H1 (cell line): ENCODE data around the gene TSPOAP1. TPM values are rescaled to one million over a fixed set of nuclear protein-coding genes. Genes with fewer than 3 reads are reported as not detected.
A peak's percentile ranks its signal among the peaks of the same experiment; 100 is the strongest.

Experiments
- CTCF ChIA-PET: fragments of 300-600 bp; sonication (Branson Sonifier 250); formaldehyde crosslinking; loops from one replicate; lab custom pipeline; 2021; ENCODE audit not compliant: partially characterized antibody; lab: Charles Lee
- POLR2A ChIA-PET: fragments of 300-600 bp; sonication (Branson Sonifier 250); formaldehyde crosslinking; loops from one replicate; lab custom pipeline; 2021; ENCODE audit warnings: inconsistent platforms; ENCODE audit not compliant: partially characterized antibody; lab: Charles Lee
- DNase-seq, 2 experiments: peaks; one replicate each; pipeline versions ENCODE4 v3.0.0 to v3.0.0-alpha.2; 2010 to 2022; ENCODE audit warnings: low spot score in 2 of 2, low read depth in 1 of 2, mixed read lengths in 1 of 2
- FAIRE-seq: peaks from 2 replicates; lab custom pipeline; 2011; peaks lifted over from hg19 to GRCh38; lab: Jason Lieb, UNC
- H2AFZ ChIP-seq: 2 replicates; pipeline ENCODE4 v1.8.1; 2012; ENCODE audit warnings: low read length, inconsistent platforms
- H2AK5ac ChIP-seq: 2 replicates; pipeline ENCODE4 v1.6.1; 2013; ENCODE audit warnings: low read depth, low read length
- H2BK120ac ChIP-seq: replicated peaks from 2 replicates; pipeline ENCODE3; 2013; ENCODE audit warnings: low read depth, low read length, inconsistent platforms
- H2BK12ac ChIP-seq: 2 replicates; pipeline ENCODE4 v1.6.1; 2013; ENCODE audit warnings: low read depth, low read length
- H2BK15ac ChIP-seq: 2 replicates; pipeline ENCODE4 v1.6.1; 2013; ENCODE audit warnings: low read length
- H2BK20ac ChIP-seq: 2 replicates; pipeline ENCODE4 v1.6.1; 2013; ENCODE audit warnings: low read length
- H2BK5ac ChIP-seq: 2 replicates; pipeline ENCODE4 v1.6.1; 2013; ENCODE audit warnings: low read depth, low read length
- H3K14ac ChIP-seq: 2 replicates; pipeline ENCODE4 v1.6.1; 2013; ENCODE audit warnings: inconsistent platforms; ENCODE audit not compliant: insufficient read length
- H3K18ac ChIP-seq: 2 replicates; pipeline ENCODE4 v1.6.1; 2013; ENCODE audit warnings: low read length; ENCODE audit errors: extremely low read depth
- H3K23ac ChIP-seq: 2 replicates; pipeline ENCODE4 v1.6.1; 2013; ENCODE audit warnings: inconsistent platforms; ENCODE audit not compliant: insufficient read length
- H3K23me2 ChIP-seq: 2 replicates; pipeline ENCODE4 v1.6.1; 2013; ENCODE audit warnings: low read depth, low read length
- H3K27ac ChIP-seq: 2 replicates; pipeline ENCODE4 v1.6.1; 2011; ENCODE audit warnings: low read depth, low read length, inconsistent platforms
- H3K27me3 ChIP-seq, 4 experiments: replicated peaks in 1 of 4; 1 replicate in 1 of 4; 2 replicates in 3 of 4; pipeline versions ENCODE4 v1.6.1 to v1.8.1; 2011 to 2013; ENCODE audit warnings: low read length in 3 of 4, mild to moderate bottlenecking in 3 of 4, inconsistent platforms in 2 of 4, mixed read lengths in 2 of 4, moderate library complexity in 1 of 4; ENCODE audit not compliant: control insufficient read depth in 3 of 4, insufficient read depth in 3 of 4; ENCODE audit errors: extremely low read depth in 1 of 4
- H3K36me3 ChIP-seq, 4 experiments: 2 replicates each; pipeline versions ENCODE4 v1.6.1 to v1.8.1; 2011 to 2013; ENCODE audit warnings: mild to moderate bottlenecking in 4 of 4, low read length in 3 of 4, moderate library complexity in 2 of 4, control low read depth in 1 of 4, inconsistent platforms in 1 of 4; ENCODE audit not compliant: insufficient read depth in 4 of 4, control insufficient read depth in 2 of 4
- H3K4ac ChIP-seq: replicated peaks from 2 replicates; pipeline ENCODE3; 2013; ENCODE audit warnings: low read length, low read depth, mixed read lengths, inconsistent platforms; ENCODE audit not compliant: insufficient read length
- H3K4me1 ChIP-seq, 4 experiments: replicated peaks in 1 of 4; 1 replicate in 1 of 4; 2 replicates in 3 of 4; pipeline versions ENCODE4 v1.6.1 to v1.8.1; 2011 to 2013; ENCODE audit warnings: low read length in 3 of 4, inconsistent platforms in 2 of 4, mixed read lengths in 1 of 4; ENCODE audit not compliant: insufficient read depth in 4 of 4, control insufficient read depth in 3 of 4
- H3K4me2 ChIP-seq, 2 experiments: 2 replicates each; pipeline versions ENCODE4 v1.6.1 to v1.8.1; 2011 to 2013; ENCODE audit warnings: low read depth in 2 of 2, low read length in 2 of 2, control low read depth in 1 of 2, inconsistent platforms in 1 of 2, mild to moderate bottlenecking in 1 of 2; ENCODE audit not compliant: insufficient read depth in 1 of 2
- H3K4me3 ChIP-seq, 4 experiments: fragments of 200-600, 300-600 bp in 1 of 4; sonication (generic), shearing (Covaris generic), sonication (Bioruptor Twin) in 1 of 4; 2 replicates each; pipeline versions ENCODE4 v1.5.1 to v1.8.1; 2011 to 2016; ENCODE audit warnings: low read length in 4 of 4, low read depth in 3 of 4, control low read depth in 2 of 4, inconsistent platforms in 2 of 4, mild to moderate bottlenecking in 2 of 4, mixed read lengths in 1 of 4, moderate library complexity in 1 of 4; ENCODE audit not compliant: insufficient read depth in 2 of 4; ENCODE audit errors: extremely low read depth in 1 of 4
- H3K56ac ChIP-seq: replicated peaks from 2 replicates; pipeline ENCODE3; 2013; ENCODE audit warnings: low read depth, mild to moderate bottlenecking, mixed read lengths, low read length, inconsistent platforms; ENCODE audit not compliant: insufficient read length
- H3K79me1 ChIP-seq: 2 replicates; pipeline ENCODE4 v1.6.1; 2013; ENCODE audit warnings: low read depth, low read length, control low read depth
- H3K79me2 ChIP-seq, 2 experiments: 2 replicates each; pipeline versions ENCODE4 v1.6.1 to v1.8.1; 2012 to 2013; ENCODE audit warnings: low read length in 2 of 2, mild to moderate bottlenecking in 2 of 2, inconsistent platforms in 1 of 2; ENCODE audit not compliant: insufficient read depth in 2 of 2, control insufficient read depth in 1 of 2
- H3K9ac ChIP-seq, 4 experiments: replicated peaks in 1 of 4; 1 replicate in 1 of 4; 2 replicates in 3 of 4; pipeline versions ENCODE4 v1.6.1 to v1.8.1; 2011 to 2013; ENCODE audit warnings: low read depth in 3 of 4, low read length in 3 of 4, control low read depth in 2 of 4, mild to moderate bottlenecking in 2 of 4, moderate library complexity in 2 of 4, inconsistent platforms in 1 of 4; ENCODE audit errors: extremely low read depth in 1 of 4
- H3K9me3 ChIP-seq, 2 experiments: 2 replicates each; pipeline versions ENCODE4 v1.6.1 to v1.8.1; 2012 to 2013; ENCODE audit warnings: mild to moderate bottlenecking in 2 of 2, moderate library complexity in 2 of 2, control low read depth in 1 of 2, inconsistent platforms in 1 of 2, low read depth in 1 of 2, low read length in 1 of 2, mixed read lengths in 1 of 2; ENCODE audit not compliant: insufficient read depth in 2 of 2
- H4K20me1 ChIP-seq, 2 experiments: replicated peaks in 1 of 2; 2 replicates each; pipeline versions ENCODE3 to v1.8.1; 2011 to 2013; ENCODE audit warnings: inconsistent platforms in 2 of 2, low read length in 2 of 2, mild to moderate bottlenecking in 1 of 2; ENCODE audit not compliant: insufficient read depth in 2 of 2, control insufficient read depth in 1 of 2
- H4K5ac ChIP-seq: 2 replicates; pipeline ENCODE4 v1.6.1; 2013; ENCODE audit warnings: low read length, low read depth, mixed read lengths, inconsistent platforms; ENCODE audit not compliant: insufficient read length
- H4K8ac ChIP-seq: 2 replicates; pipeline ENCODE4 v1.8.0; 2013; ENCODE audit warnings: mild to moderate bottlenecking, moderate library complexity, low read length, inconsistent platforms; ENCODE audit not compliant: insufficient read depth; ENCODE audit errors: extremely low read depth
- H4K91ac ChIP-seq: replicated peaks from 2 replicates; pipeline ENCODE3; 2013; ENCODE audit warnings: low read length, mixed read lengths, inconsistent platforms; ENCODE audit not compliant: insufficient read length
- ASH2L ChIP-seq: fragments of 200-600, 300-600 bp; sonication (generic); IDR thresholded peaks from one replicate; pipeline ENCODE4 v1.7.1; 2017; ENCODE audit warnings: low read length
- ATF2 ChIP-seq: IDR thresholded peaks from 2 replicates; pipeline ENCODE4 v1.6.1; 2012; ENCODE audit warnings: low read length, inconsistent platforms
- CBX5 ChIP-seq: fragments of 300-800, 300-1000 bp; sonication (generic); IDR thresholded peaks from 2 replicates; pipeline ENCODE4 v1.7.1; 2016; ENCODE audit warnings: antibody characterized with exemption, low read length, low read depth
- CREB1 ChIP-seq: IDR thresholded peaks from 2 replicates; pipeline ENCODE4 v1.6.1; 2012; ENCODE audit warnings: inconsistent platforms
- KDM1A ChIP-seq: fragments of 200-600, 300-600 bp; sonication (generic); IDR thresholded peaks from 2 replicates; pipeline ENCODE4 v1.7.1; 2016; ENCODE audit warnings: mild to moderate bottlenecking, low read length, borderline replicate concordance
- NANOG ChIP-seq: IDR thresholded peaks from 2 replicates; pipeline ENCODE4 v1.6.1; 2011; ENCODE audit warnings: low read length, low read depth, mild to moderate bottlenecking, inconsistent platforms; ENCODE audit not compliant: insufficient read depth, poor library complexity, severe bottlenecking
- SAP30 ChIP-seq: fragments of 300-600 bp; sonication (generic); IDR thresholded peaks from 2 replicates; pipeline ENCODE4 v1.7.1; 2012; ENCODE audit warnings: low read length, moderate library complexity, mild to moderate bottlenecking, inconsistent platforms; ENCODE audit not compliant: insufficient read depth, insufficient replicate concordance
- SP2 ChIP-seq: IDR thresholded peaks from 2 replicates; pipeline ENCODE4 v1.6.1; 2012; ENCODE audit warnings: mild to moderate bottlenecking, low read length, inconsistent platforms
- SP4 ChIP-seq: IDR thresholded peaks from 2 replicates; pipeline ENCODE4 v1.6.1; 2012; ENCODE audit warnings: low read length, inconsistent platforms
- WGBS, 2 experiments: shearing (Covaris generic) in 1 of 2; methylation state at CpG; one replicate each; pipeline versions ENCODE4 v1.1.6 to v1.1.7; 2013 to 2015; ENCODE audit warnings: low lambda C conversion rate in 2 of 2, mixed read lengths in 2 of 2, inconsistent platforms in 1 of 2, low coverage in 1 of 2, missing lambda C conversion rate in 1 of 2; ENCODE audit not compliant: insufficient replicate concordance in 2 of 2, insufficient coverage in 1 of 2, insufficient read length in 1 of 2; ENCODE audit errors: extremely low coverage in 1 of 2, missing lambda C conversion rate in 1 of 2; 5-methylcytosine and 5-hydroxymethylcytosine counted together
- polyA plus RNA-seq, 7 experiments: library from polyadenylated mRNA; depleted of rRNA in 3 of 7; stranded (reverse) in 5 of 7; unstranded in 2 of 7; fragments of >200 nt in 5 of 7; fragments of 200-250 nt in 2 of 7; gene quantifications; 1 replicate in 5 of 7; 2 replicates in 1 of 7; 4 replicates in 1 of 7; pipeline versions ENCODE4 v1.2.1 to v1.2.3, GENCODE V29; 2011 to 2013; ENCODE audit warnings: missing spikeins in 2 of 7, mixed read lengths in 2 of 7
- total RNA-seq: library from RNA; stranded (reverse); fragmentation: NEBNext Ultra II Directional; extraction: Animal tissue kit (Norgen Biotek cat#: 25700); gene quantifications from 2 replicates; pipeline ENCODE4 v1.2.1, GENCODE V29; 2021

Gene TSPOAP1
- total and polyA plus RNA-seq, 2 of the 8 experiments (the other 6 are each of a cell fraction or from before 2014, with no cell fraction given) = 7.6 to 9.2 TPM

DNA sequence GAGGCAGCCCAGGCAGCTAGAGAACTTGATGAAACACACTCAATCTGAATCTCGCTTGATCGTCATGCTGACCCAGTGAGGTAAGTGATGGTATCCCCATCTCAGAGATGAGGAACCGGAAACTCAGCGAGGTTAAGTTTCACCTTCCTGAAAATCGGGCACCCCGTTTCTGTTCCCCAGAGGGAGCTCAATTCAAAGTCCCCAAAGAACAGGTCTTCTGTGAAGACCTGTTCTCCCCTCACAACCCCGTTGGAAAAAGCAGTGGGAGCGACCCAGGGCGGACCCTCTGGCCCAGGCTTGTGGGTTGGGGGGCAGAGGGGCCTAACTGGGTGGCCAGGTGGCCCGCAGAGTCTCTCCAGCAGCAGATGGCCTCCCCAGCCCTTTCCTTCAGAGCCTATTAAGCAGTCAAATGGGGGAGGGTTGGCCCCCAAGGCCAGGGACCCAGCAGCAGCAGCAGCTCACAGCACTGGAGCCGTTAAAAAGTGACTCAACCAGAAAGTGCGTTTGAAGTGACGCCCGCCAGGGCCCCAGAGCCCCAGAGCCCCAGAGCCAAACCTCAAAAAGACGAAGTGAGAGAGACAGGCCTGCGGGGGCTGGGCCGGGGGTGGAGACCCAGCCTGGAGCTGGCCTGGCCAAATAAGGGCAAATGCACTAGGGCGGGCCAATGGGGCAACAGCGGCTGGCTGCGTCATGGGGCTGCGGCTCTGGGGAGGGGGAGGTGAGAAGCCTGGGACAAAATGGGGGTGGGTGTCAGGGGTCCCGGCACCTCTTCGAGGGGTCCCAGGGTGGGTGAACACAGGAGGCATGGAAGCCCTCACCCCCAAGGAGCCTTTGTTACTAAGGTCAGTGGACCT, 9.2 kb upstream of the TSPOAP1 start:
- Histone ChIP-seq H3K27me3 (peaks cover 0 to 2% (median 0%) of the 10 kb centered on the region in 4 experiments; a peak in 3 of 7 replicates), H3K36me3 (no peaks in the 10 kb centered on the region), H3K4ac (peak overlapping the region; percentile 40), H4K5ac (peak overlapping the region; percentile 58), H4K20me1 (no peaks in the 10 kb centered on the region), H3K4me3 (peak overlapping the region in 1 of 4 experiments; percentile 36; a peak in 1 of 8 replicates), H2BK12ac (peak overlapping the region; percentile 96), H2BK20ac (peak overlapping the region; percentile 98; the same call in 1 of the 2 replicates), H4K91ac (peak overlapping the region; percentile 95), H3K9me3 (no peaks in the 10 kb centered on the region), H2AK5ac (peak overlapping the region; percentile 32), H2BK5ac (peak overlapping the region; percentile 90), H3K79me2 (no peaks in the 10 kb centered on the region), H3K56ac (no peak overlapping the region), H3K79me1 (no peaks in the 10 kb centered on the region), H4K8ac (peak overlapping the region; percentile 93; the same call in 1 of the 2 replicates), H3K23me2 (no peaks in the 10 kb centered on the region), H3K18ac (peak overlapping the region; percentile 86), H3K9ac (peak overlapping the region in 2 of 4 experiments; percentile 31 to 39; a peak in 4 of 7 replicates), H3K14ac (no peak overlapping the region), H2BK15ac (peak overlapping the region; percentile 48; the same call in 1 of the 2 replicates), H2BK120ac (no peak overlapping the region), H3K23ac (no peak overlapping the region), H3K4me2 (peak overlapping the region; percentile 15 to 29; a peak in 1 of 4 replicates), H2AFZ (no peak overlapping the region), H3K27ac (peak overlapping the region; percentile 70), H3K4me1 (peaks cover 4 to 26% (median 21%) of the 10 kb centered on the region in 4 experiments)
- ChIA-PET CTCF (interaction anchor here (0.6 to 18.5 kb wide), 16 partner anchors 8 to 270 kb away, joined by 3 to 384 read pairs (median 4); partner anchors contain the start of genes RNF43, SUPT4H1 and TSPOAP1), POLR2A (interaction anchor here (0.6 to 11.3 kb wide), 11 partner anchors 9 to 316 kb away, joined by 3 to 149 read pairs (median 5); partner anchors contain the start of genes SUPT4H1 and TSPOAP1)
- FAIRE-seq = no peak
- DNase-seq = peak; percentile 44 to 78
- WGBS, 2 experiments = 57% methylated on average over 23 of the region's 23 CpGs; no CpG with 5 or more reads in 1 of the 2 experiments
- no peak for TF ChIP-seq NANOG
- TF ChIP-seq SP4 = no peak
- no peak for TF ChIP-seq ATF2
- TF ChIP-seq CREB1 = peak; percentile 78
- TF ChIP-seq KDM1A = no peak
- no peak for TF ChIP-seq SAP30
- TF ChIP-seq SP2 = no peak
- no peak for TF ChIP-seq CBX5
- TF ChIP-seq ASH2L = peak; percentile 72
